ENCODE data around the gene FKBP1B.

DNA sequence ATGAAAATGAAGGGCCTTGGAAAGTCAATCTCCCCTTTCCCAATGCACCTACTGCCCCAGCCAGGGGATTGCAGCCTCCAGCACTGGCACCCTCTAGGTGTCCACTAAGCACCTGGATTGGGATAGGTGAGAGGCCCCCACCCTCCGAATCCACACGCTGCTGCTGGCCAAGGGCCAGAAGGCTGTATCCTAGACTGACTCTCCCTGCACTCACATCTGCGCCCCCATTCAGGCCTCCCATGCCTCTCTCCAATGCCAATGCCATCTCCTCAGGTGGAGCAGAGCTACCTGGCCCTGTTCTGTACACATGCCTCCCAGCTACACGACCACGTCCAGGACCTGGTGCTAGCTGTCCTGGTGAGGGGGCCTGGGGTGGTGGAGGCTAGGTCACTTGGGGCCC lies 29.8 kb upstream of the FKBP1B start:
- TF ChIP-seq, protein P1, sequence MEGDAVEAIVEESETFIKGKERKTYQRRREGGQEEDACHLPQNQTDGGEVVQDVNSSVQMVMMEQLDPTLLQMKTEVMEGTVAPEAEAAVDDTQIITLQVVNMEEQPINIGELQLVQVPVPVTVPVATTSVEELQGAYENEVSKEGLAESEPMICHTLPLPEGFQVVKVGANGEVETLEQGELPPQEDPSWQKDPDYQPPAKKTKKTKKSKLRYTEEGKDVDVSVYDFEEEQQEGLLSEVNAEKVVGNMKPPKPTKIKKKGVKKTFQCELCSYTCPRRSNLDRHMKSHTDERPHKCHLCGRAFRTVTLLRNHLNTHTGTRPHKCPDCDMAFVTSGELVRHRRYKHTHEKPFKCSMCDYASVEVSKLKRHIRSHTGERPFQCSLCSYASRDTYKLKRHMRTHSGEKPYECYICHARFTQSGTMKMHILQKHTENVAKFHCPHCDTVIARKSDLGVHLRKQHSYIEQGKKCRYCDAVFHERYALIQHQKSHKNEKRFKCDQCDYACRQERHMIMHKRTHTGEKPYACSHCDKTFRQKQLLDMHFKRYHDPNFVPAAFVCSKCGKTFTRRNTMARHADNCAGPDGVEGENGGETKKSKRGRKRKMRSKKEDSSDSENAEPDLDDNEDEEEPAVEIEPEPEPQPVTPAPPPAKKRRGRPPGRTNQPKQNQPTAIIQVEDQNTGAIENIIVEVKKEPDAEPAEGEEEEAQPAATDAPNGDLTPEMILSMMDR (IDR thresholded peaks at IDR 0.05; ENCODE audit: low read length): no peak
- no peak for TF ChIP-seq EZH2 (optimal IDR thresholded peaks at IDR 0.05; ENCODE audit: low read depth, low read length)
- TF ChIP-seq EZH2phosphoT487 (IDR thresholded peaks at IDR 0.05; ENCODE audit: low read length): no peak
